Peyer's patch (tissue), 4 donors: ENCODE results near the gene COPG2.

Source experiments
- CTCF ChIP-seq, 6 experiments: fragments of 450-650 bp in 4 of 6; fragments of 200-600 bp in 2 of 6; sonication (generic) in 1 of 6; IDR thresholded peaks; one replicate each; pipeline ENCODE4 v1.5.1; 2017 to 2019; ENCODE audit warnings: antibody characterized with exemption in 6 of 6, mild to moderate bottlenecking in 3 of 6, moderate library complexity in 1 of 6
- POLR2A ChIP-seq, 2 donors: fragments of 450-650 bp; IDR thresholded peaks; one replicate each; pipeline ENCODE4 v1.5.1; 2017; ENCODE audit warnings: antibody characterized with exemption in 2 of 2, mild to moderate bottlenecking in 2 of 2, moderate library complexity in 2 of 2

GRCh38 chr7:130595986-130596385 lies 72.6 kb downstream of the COPG2 start:
- no peak for TF ChIP-seq CTCF (IDR thresholded peaks at IDR 0.05)
- no peak for TF ChIP-seq POLR2A (IDR thresholded peaks at IDR 0.05)
